NOMO-1 treated with DMSO at 0.1 percent for 48 hours (cell line): ENCODE measurements around the gene BPIFA1.

Experiments used
- DNase-seq: peaks from one replicate; lab custom pipeline; 2025; ENCODE audit not compliant: unreplicated experiment; lab: John Stamatoyannopoulos, UW

Gene BPIFA1

DNA sequence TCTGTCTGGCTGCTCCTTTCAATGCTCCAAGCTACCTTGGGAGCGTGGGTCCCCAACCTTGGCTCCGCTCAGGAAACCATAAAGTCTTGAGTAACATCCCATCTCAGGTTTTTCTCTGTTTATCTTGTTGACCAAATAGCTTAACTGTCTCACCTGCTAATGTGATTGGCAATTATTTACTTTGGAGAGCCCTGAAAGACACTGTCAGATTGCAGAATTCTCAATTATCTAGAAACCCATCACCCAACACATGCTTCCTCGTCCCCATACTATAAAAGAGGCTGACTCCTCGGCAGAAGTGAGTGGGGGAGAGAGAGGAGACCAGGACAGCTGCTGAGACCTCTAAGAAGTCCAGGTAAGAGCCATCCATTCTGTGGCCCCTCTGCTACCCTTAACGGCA, at the start of gene BPIFA1:
Gene BPIFA1, plus strand, starts transcription at position 301 of the 400 bp plus-strand sequence. CDS start 1,716 bp downstream, outside the sequence.
- no peak for DNase-seq

DNA sequence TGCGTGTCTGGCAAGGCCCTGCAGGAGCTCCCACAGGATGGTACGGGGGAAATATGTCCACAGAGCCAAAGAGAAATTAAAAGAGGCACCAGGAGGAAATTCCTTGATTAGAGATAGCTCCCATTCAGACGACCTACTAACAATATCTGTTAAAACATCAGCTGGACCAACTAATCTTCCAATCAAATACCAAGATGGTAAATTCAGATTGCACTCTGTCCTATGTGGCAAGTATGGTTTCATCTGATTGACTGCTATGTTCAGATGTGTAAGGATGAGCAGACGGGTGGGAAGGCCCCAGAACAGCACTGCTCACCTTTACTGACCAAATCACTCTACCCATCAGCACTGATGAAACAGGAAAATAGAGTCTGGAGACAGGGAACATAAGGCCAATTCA, 48.3 kb upstream of the BPIFA1 start:
- DNase-seq = no peak

- DNase-seq = no peak
Observed at GRCh38 chr20:33188421-33188820, 47.4 kb upstream of the BPIFA1 start.

DNA sequence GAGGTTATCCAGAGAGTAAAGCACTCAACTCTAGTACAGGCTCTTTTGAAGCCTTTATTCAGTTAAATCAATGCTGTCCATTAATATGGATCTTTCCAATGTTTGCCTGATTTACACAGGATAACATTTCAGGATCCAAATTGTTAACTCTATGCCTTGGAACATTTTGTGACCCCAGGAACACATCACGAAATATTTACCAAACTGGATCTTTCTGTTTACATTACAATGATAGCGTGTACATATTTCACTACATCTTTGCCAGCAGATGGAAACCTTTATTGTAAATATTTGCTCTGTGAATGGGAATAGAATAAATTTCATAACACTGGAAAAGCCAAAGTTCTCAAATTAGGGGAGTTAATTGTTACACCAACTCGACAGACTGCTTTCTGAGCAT, 44.3 kb upstream of the BPIFA1 start:
- DNase-seq = no peak

DNA sequence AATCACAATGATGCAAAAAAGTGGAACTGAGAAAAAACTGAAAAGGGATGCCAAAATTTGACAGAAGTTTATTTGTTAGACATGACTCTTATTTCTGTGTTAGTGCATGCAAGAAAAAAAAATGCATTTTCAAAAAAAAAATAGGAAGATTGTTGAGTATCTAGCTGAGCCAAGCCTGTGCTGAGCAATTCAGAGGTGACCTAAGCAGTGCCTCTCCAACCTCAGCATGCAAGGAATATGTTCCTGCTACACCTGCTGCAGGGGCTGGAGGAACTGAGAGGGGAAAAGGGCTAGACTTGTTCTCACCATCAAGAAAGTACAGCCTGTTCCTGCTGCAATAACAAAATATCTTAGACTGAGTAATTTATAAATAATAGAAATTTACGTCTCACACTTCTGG, 43.8 kb upstream of the BPIFA1 start:
- DNase-seq = no peak

GRCh38 chr20:33192912-33193501, 42.8 kb upstream of the BPIFA1 start:
- DNase-seq = no peak

GRCh38 chr20:33199026-33199425, 36.8 kb upstream of the BPIFA1 start:
- DNase-seq = no peak

DNA sequence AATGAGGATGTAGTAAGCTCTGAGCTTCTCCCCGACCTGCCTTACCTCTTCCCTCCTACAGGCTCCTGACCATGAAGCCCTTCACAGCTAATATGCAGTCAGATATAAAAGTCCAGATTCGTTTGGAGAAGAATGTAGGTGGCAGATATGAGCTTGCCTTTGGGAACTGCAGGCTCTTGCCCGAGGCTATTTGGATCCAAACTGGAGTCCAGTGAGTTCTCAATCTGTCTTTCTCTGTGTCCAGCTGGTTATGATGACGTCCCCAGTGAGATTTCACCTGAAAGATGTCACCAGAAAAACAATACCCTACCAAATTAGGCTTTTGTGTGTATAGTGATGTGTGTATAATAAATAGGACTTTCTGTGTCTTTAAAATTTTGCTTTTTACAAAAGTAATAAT, 33.3 kb upstream of the BPIFA1 start:
- DNase-seq = no peak

DNA sequence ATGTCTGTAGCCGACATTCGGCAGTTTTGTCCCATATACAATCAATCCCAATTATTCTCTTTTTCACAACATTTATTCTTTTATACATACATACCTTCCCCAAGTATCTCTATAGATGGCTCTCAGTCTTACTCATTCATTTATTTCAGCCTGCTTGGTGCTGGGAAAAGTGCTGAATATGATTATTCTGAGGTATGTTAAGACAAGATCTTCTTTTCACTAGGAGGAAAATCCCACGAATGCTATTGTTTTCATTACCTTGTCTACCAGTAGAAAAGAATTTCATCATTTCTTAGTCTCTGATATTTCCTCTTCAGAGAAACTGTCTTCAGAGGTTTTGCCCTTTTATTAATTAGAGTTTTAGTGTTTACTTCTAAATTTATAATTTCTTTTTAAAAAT, 32.4 kb upstream of the BPIFA1 start:
- no peak for DNase-seq

- peak; percentile 26 for DNase-seq
Observed at GRCh38 chr20:33209789-33210188, 26.0 kb upstream of the BPIFA1 start.

- DNase-seq = no peak
Observed at GRCh38 chr20:33210371-33210770, 25.4 kb upstream of the BPIFA1 start.

DNA sequence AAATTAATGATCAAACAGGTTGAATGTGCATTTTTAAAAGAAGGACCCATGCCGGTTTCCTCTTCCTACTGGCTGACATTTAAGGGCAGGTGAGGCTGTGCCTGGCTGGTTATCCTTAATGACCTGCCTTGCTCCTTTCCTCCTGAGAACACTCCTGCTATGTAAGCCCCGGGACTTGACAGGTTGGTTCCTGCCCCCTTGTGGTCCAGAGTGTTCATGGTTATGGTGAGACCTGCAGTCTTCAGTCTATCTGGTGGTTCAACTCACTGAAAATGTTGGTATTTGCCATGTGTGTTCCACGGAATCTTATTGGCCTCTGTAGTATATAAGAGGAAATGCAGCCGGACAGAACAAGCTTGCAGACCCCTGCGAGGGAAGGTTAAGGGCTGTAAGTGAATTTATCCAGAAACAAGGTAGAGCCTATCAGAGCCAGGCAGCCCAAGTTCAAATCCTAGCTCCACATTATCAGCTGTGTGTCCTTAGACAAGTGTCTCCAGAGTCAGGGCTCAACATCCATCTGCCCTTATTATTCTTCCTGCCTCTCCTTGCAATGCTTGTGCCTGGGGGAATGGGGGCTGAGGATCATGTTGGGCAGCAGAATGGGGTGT, 23.9 kb upstream of the BPIFA1 start:
- DNase-seq = no peak

GRCh38 chr20:33217052-33217451, 18.7 kb upstream of the BPIFA1 start, which contains the start of gene BPIFA3:
TSS of gene BPIFA3 (plus strand) at chr20:33217352. CDS start at chr20:33217537, 185 bp downstream.
- DNase-seq = no peak

GRCh38 chr20:33224399-33224798, 11.4 kb upstream of the BPIFA1 start:
- no peak for DNase-seq

DNA sequence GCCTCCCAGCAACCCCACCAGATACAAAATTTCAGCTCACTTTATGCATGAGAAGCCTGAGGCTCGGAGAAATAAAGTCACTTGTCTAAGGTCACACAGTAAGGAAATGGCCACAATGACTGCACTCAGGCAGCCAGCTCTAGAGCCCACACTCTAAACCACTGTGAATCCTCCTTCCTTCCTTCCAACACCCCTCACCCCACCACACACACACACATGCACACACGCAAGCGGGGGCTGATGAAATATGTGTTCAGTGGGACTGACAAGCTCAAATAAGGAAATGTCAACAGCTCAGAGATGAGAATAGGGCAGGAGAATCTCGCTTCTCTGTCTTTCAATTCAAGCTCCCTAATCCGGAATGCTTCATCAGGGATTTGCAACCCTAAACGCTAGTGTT, 6.0 kb upstream of the BPIFA1 start:
- peak; percentile 34 for DNase-seq

DNA sequence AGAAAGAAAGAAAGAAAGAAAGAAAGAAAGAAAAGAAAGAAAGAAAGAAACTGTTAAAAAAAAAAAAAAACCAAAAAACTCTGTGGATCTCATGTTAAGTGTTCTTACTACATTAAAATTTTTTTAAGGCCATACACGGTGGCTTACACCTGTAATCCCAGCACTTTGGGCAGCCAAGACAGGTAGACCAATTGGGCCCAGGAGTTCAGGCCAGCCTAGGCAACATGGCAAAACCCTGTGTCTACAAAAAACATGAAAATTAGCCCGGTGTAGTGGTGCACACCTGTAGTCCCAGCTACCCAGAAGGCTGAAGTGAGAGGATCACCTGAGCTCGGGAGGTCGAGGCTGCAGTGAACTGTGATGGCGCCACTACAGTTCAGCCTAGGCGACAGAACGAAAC, 4.6 kb upstream of the BPIFA1 start:
- DNase-seq = no peak

GRCh38 chr20:33232486-33233072, 3.2 kb upstream of the BPIFA1 start:
- no peak for DNase-seq

GRCh38 chr20:33233129-33233774, 2.5 kb upstream of the BPIFA1 start:
- DNase-seq = no peak

- DNase-seq = no peak
Observed at GRCh38 chr20:33234050-33234449, 1.7 kb upstream of the BPIFA1 start.

DNA sequence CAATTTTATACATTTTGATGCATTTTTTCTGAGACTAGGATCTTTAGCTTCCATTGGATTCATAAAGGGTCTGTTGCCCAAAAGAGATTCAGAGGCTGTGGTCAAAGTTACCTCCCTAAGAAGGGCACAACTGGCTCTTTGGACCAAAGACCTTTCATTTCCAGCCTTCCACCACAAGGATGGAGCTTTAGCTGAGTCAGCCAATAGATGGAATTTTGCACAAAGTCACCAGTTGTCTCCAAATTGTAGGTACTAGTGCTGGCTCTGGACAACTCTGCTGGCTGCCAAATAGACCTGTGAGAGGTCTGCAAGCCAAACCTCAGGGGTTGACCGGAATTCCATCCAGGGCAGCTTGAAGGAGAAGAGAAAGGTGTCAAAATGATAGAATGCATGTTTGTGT, 555 bp downstream of the BPIFA1 start:
- DNase-seq = no peak

DNA sequence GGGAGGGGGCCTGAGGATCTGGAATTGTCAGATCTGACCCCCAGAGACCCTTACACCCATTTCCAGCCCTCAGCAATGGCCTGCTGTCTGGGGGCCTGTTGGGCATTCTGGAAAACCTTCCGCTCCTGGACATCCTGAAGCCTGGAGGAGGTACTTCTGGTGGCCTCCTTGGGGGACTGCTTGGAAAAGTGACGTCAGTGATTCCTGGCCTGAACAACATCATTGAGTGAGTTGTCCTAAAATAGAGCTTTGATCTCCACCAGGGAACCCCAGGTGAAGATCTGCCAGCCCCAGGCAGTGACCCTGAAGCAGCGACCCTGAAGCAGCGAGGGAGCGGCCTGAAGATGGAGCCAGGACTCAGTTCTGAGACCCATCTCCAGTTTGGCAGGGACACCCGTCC, 2.2 kb downstream of the BPIFA1 start:
- no peak for DNase-seq

DNA sequence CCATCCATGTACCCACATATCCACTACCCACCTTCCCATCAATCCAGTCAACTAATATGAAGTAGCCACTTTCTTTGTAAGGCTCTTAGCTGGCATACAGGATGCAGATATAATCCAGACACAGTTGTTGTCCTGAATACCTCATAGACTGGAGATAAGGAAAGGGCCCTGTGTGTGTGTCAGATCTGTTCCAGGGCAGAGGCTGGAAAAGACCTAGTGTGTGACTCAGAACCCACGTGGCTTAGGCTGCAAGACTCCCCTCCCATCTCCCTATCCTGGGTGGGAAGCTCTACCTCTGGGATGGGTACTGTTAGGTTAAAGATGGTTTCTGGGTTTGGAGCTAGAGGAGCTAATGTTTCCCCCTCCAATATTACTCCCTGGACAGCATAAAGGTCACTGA, 3.6 kb downstream of the BPIFA1 start:
- DNase-seq = no peak
